Trophoblast cell (in vitro differentiated cells and primary cell): Measurements from ENCODE around the gene ALK.

Experiments
- DNase-seq, 2 donors: peaks; one replicate each; pipeline ENCODE4 v3.0.0-alpha.2; 2016
- H2AFZ ChIP-seq: 2 replicates; pipeline ENCODE4 v1.6.1; 2013; ENCODE audit warnings: low read length, moderate library complexity, mild to moderate bottlenecking; ENCODE audit not compliant: insufficient read depth, poor library complexity
- H2AK5ac ChIP-seq: 2 replicates; pipeline ENCODE4 v1.6.1; 2013; ENCODE audit warnings: mild to moderate bottlenecking, low read length
- H2BK120ac ChIP-seq: 2 replicates; pipeline ENCODE4 v1.6.1; 2013; ENCODE audit warnings: low read length, mild to moderate bottlenecking, moderate library complexity; ENCODE audit not compliant: insufficient read depth, poor library complexity
- H2BK12ac ChIP-seq: 2 replicates; pipeline ENCODE4 v1.6.1; 2013; ENCODE audit warnings: mild to moderate bottlenecking, low read length, moderate library complexity
- H2BK5ac ChIP-seq: 2 replicates; pipeline ENCODE4 v1.6.1; 2013; ENCODE audit warnings: low read length, low read depth, moderate library complexity, mild to moderate bottlenecking; ENCODE audit not compliant: poor library complexity
- H3K14ac ChIP-seq: 2 replicates; pipeline ENCODE4 v1.6.1; 2013; ENCODE audit warnings: mild to moderate bottlenecking, low read length
- H3K18ac ChIP-seq: 2 replicates; pipeline ENCODE4 v1.6.1; 2013; ENCODE audit warnings: mild to moderate bottlenecking, low read length
- H3K23ac ChIP-seq: 2 replicates; pipeline ENCODE4 v1.6.1; 2013; ENCODE audit warnings: low read length
- H3K27ac ChIP-seq: 2 replicates; pipeline ENCODE4 v1.5.1; 2013; ENCODE audit warnings: low read depth, mild to moderate bottlenecking, inconsistent platforms, low read length, moderate library complexity
- H3K27me3 ChIP-seq: 2 replicates; pipeline ENCODE4 v1.6.1; 2013; ENCODE audit warnings: inconsistent platforms, mild to moderate bottlenecking, low read length, moderate library complexity; ENCODE audit not compliant: insufficient read depth
- H3K36me3 ChIP-seq, 2 experiments: 1 replicate in 1 of 2; 2 replicates in 1 of 2; pipeline ENCODE4 v1.6.1; 2013; ENCODE audit warnings: low read length in 2 of 2, mild to moderate bottlenecking in 2 of 2, moderate library complexity in 1 of 2; ENCODE audit not compliant: insufficient read depth in 2 of 2, control insufficient read depth in 1 of 2
- H3K4ac ChIP-seq: 2 replicates; pipeline ENCODE4 v1.6.1; 2013; ENCODE audit warnings: low read depth, mild to moderate bottlenecking, low read length, moderate library complexity
- H3K4me1 ChIP-seq, 2 experiments: 1 replicate in 1 of 2; 2 replicates in 1 of 2; pipeline ENCODE4 v1.6.1; 2013; ENCODE audit warnings: low read length in 2 of 2, mild to moderate bottlenecking in 2 of 2, moderate library complexity in 1 of 2; ENCODE audit not compliant: insufficient read depth in 2 of 2, control insufficient read depth in 1 of 2
- H3K4me2 ChIP-seq: 2 replicates; pipeline ENCODE4 v1.6.1; 2013; ENCODE audit warnings: inconsistent platforms, mild to moderate bottlenecking, low read length, moderate library complexity
- H3K4me3 ChIP-seq: 2 replicates; pipeline ENCODE4 v1.5.1; 2013; ENCODE audit warnings: mild to moderate bottlenecking, low read depth, low read length, inconsistent platforms
- H3K79me1 ChIP-seq: one replicate; pipeline ENCODE4 v1.6.1; 2013; ENCODE audit warnings: low read length
- H3K79me2 ChIP-seq: 2 replicates; pipeline ENCODE4 v1.6.1; 2013; ENCODE audit warnings: low read length, mild to moderate bottlenecking; ENCODE audit not compliant: control insufficient read depth, insufficient read depth, poor library complexity
- H3K9ac ChIP-seq: 2 replicates; pipeline ENCODE4 v1.6.1; 2013; ENCODE audit warnings: mild to moderate bottlenecking, low read length
- H3K9me3 ChIP-seq: 2 replicates; pipeline ENCODE4 v1.6.1; 2013; ENCODE audit warnings: low read depth, mild to moderate bottlenecking, control low read depth, inconsistent platforms, low read length; ENCODE audit not compliant: insufficient read depth
- H4K12ac ChIP-seq: 2 replicates; pipeline ENCODE4 v1.6.1; 2013; ENCODE audit warnings: low read depth, mild to moderate bottlenecking, low read length, moderate library complexity
- H4K8ac ChIP-seq: 2 replicates; pipeline ENCODE4 v1.6.1; 2013; ENCODE audit warnings: low read depth, mild to moderate bottlenecking, low read length, moderate library complexity
- H4K91ac ChIP-seq: one replicate; pipeline ENCODE4 v1.6.1; 2013; ENCODE audit warnings: low read depth, mild to moderate bottlenecking, low read length, moderate library complexity
- WGBS: extraction: QIAGEN DNeasy Blood & Tissue Kit; methylation state at CpG from one replicate; pipeline ENCODE4 v1.1.7; 2013; ENCODE audit warnings: missing lambda C conversion rate; ENCODE audit not compliant: insufficient read length, insufficient coverage; ENCODE audit errors: extremely low coverage; 5-methylcytosine and 5-hydroxymethylcytosine counted together

ALK gene

DNA sequence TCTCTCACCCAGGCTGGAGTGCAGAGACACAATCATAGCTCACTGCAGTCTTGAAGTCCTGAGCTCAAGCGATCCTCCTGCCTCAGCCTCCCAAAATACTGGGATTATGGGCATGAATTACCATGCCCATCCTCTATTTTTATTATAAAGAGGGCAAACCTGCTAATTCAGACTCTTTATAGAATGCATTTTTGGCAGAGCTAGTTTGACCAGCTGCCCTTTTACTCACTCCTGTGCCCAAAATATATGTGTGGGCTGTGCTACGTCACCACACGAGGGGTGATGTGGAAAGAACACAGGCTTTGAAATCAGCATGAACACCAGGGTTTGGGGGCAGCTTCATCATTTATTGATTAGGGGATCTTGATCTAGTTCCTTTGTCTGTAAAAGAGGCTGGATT, 668.4 kb downstream of the ALK start:
- Histone ChIP-seq H3K4ac (no peak overlapping the region), H2BK12ac (no peak overlapping the region), H3K9me3 (no peaks in the 10 kb centered on the region), H3K27me3 (no peaks in the 10 kb centered on the region), H3K14ac (no peak overlapping the region), H3K79me1 (no peaks in the 10 kb centered on the region), H4K12ac (no peak overlapping the region), H3K9ac (no peak overlapping the region), H3K18ac (no peak overlapping the region), H4K8ac (no peak overlapping the region), H3K36me3 (no peaks in the 10 kb centered on the region), H3K4me3 (no peak overlapping the region), H2BK120ac (no peak overlapping the region), H3K79me2 (no peaks in the 10 kb centered on the region), H3K4me2 (no peak overlapping the region), H3K4me1 (no peaks in the 10 kb centered on the region), H2AFZ (no peak overlapping the region), H4K91ac (no peak overlapping the region), H2BK5ac (no peak overlapping the region), H3K27ac (no peak overlapping the region), H2AK5ac (no peak overlapping the region), H3K23ac (no peak overlapping the region)
- no peak for DNase-seq
- no CpG with 5 or more reads among the region's 3 CpGs for WGBS

- Histone ChIP-seq H4K8ac (no peak overlapping the region), H2BK5ac (no peak overlapping the region), H3K36me3 (no peaks in the 10 kb centered on the region), H3K23ac (no peak overlapping the region), H2BK120ac (no peak overlapping the region), H3K27me3 (no peaks in the 10 kb centered on the region), H2BK12ac (no peak overlapping the region), H4K12ac (no peak overlapping the region), H3K79me2 (no peaks in the 10 kb centered on the region), H3K9me3 (no peaks in the 10 kb centered on the region), H3K4me3 (no peak overlapping the region), H3K4me1 (no peaks in the 10 kb centered on the region), H3K4me2 (no peak overlapping the region), H3K27ac (no peak overlapping the region), H3K14ac (no peak overlapping the region), H3K18ac (no peak overlapping the region), H4K91ac (no peak overlapping the region), H3K9ac (no peak overlapping the region), H3K4ac (no peak overlapping the region), H2AFZ (no peak overlapping the region), H3K79me1 (no peaks in the 10 kb centered on the region), H2AK5ac (no peak overlapping the region)
- DNase-seq = no peak
- WGBS = no CpG with 5 or more reads among the region's 5 CpGs
Observed at GRCh38 chr2:29251406-29251805, 670.0 kb downstream of the ALK start.

- no peak overlapping the region for H2BK5ac ChIP-seq
Observed at GRCh38 chr2:29250977-29251376, 670.4 kb downstream of the ALK start.

DNA sequence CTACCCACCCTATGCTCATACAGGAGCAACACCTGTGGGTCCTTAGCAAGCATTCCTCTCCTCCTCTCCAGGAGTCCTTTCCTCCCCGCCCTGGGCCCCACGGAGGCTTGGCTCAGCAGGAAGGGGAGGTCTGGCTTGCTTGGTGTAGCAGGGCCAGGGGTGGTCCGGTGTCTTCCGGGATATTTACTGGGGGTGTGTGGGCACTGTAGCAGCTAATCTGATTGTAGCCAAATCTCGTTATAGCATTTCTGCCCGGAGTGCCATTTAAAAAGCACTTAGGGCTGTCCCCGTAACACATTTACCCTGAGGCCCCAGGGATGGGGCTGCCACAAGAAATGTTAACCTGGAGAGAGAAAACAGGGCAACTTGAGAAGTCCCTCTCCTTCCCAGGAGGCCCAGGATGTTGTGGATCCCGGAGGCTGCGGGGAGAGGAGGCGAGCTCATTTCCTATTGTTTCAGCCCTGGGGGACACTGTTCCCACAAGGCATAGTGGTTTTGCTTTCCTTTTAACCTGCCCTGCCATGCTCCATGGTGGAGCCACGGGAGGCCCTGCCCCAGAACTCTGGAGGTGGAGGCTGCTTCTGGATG, 671.6 kb downstream of the ALK start:
- Histone ChIP-seq H3K36me3 (no peaks in the 10 kb centered on the region), H2BK120ac (no peak overlapping the region), H3K14ac (no peak overlapping the region), H3K79me2 (no peaks in the 10 kb centered on the region), H2AFZ (no peak overlapping the region), H3K27ac (no peak overlapping the region), H4K12ac (no peak overlapping the region), H3K4me1 (no peaks in the 10 kb centered on the region), H3K27me3 (no peaks in the 10 kb centered on the region), H3K9me3 (peaks cover 2% of the 10 kb centered on the region), H3K18ac (no peak overlapping the region), H3K23ac (no peak overlapping the region), H3K4me2 (no peak overlapping the region), H4K8ac (no peak overlapping the region), H4K91ac (no peak overlapping the region), H2AK5ac (no peak overlapping the region), H3K4me3 (no peak overlapping the region), H3K9ac (no peak overlapping the region), H3K79me1 (no peaks in the 10 kb centered on the region), H2BK5ac (no peak overlapping the region), H2BK12ac (no peak overlapping the region), H3K4ac (no peak overlapping the region)
- no peak for DNase-seq
- no CpG with 5 or more reads among the region's 11 CpGs for WGBS

More at GRCh38 chr2:29250977-29251376, 670.4 kb downstream of the ALK start:
- Histone ChIP-seq H4K12ac (no peak overlapping the region), H3K14ac (no peak overlapping the region), H2BK120ac (no peak overlapping the region), H3K4ac (no peak overlapping the region), H2AFZ (no peak overlapping the region), H2BK12ac (no peak overlapping the region), H3K27ac (no peak overlapping the region), H3K9ac (no peak overlapping the region), H3K23ac (no peak overlapping the region), H4K91ac (no peak overlapping the region), H3K36me3 (no peaks in the 10 kb centered on the region), H3K4me3 (no peak overlapping the region), H3K79me1 (no peaks in the 10 kb centered on the region), H3K9me3 (no peaks in the 10 kb centered on the region), H3K18ac (no peak overlapping the region), H2AK5ac (no peak overlapping the region), H3K27me3 (no peaks in the 10 kb centered on the region), H3K4me1 (no peaks in the 10 kb centered on the region), H3K79me2 (no peaks in the 10 kb centered on the region), H3K4me2 (no peak overlapping the region), H4K8ac (no peak overlapping the region)
- DNase-seq = no peak
- no CpG with 5 or more reads among the region's 7 CpGs for WGBS
